Measurements from ENCODE around the gene TOP2B.
A peak's percentile ranks its signal among the peaks of the same experiment; 100 is the strongest.

The TOP2B gene

DNA sequence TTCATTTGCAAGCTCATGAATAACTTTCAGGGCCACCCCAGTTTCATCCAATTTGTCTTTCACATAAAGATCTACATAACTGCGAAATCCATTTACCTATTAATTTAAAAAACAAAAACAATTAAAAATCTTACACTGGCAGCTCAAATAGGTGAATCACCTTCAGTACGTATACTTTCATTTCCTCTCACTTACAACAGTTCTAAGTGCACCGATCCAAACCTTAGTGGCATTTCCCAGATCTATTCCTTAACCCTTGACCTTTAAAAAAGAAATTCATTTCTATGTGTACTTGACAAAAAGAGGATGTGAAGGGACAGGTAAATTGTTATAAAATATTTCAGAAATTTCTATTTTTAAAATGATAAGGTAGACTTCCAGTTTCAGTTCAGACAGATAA lies 30.8 kb downstream of the TOP2B start:
- H2BK12ac ChIP-seq (ENCODE audit: low read length): no peak overlapping the region

GRCh38 chr3:25631989-25632388 lies 32.7 kb downstream of the TOP2B start:
- Histone ChIP-seq H3K79me1 (ENCODE audit: low read length) (no peaks in the 10 kb centered on the region), H3K36me3 (ENCODE audit: control insufficient read depth in 1 of 2, insufficient read depth in 2 of 2, low read length in 2 of 2) (peaks cover 6 to 7% of the 10 kb centered on the region in 2 experiments), H3K27ac (ENCODE audit: low read depth, low read length) (no peak overlapping the region), H3K9me3 (ENCODE audit: insufficient read depth, low read depth, low read length) (no peaks in the 10 kb centered on the region), H3K23ac (ENCODE audit: low read length) (no peak overlapping the region), H3K4me1 (ENCODE audit: control insufficient read depth in 1 of 2, insufficient read depth in 2 of 2, low read length in 2 of 2) (peaks cover 0 to 2% of the 10 kb centered on the region in 2 experiments), H2BK12ac (ENCODE audit: low read length) (no peak overlapping the region), H3K79me2 (ENCODE audit: control insufficient read depth, insufficient read depth, low read length, poor library complexity) (no peaks in the 10 kb centered on the region), H2AFZ (ENCODE audit: insufficient read depth, low read length, poor library complexity) (no peak overlapping the region), H3K4me2 (ENCODE audit: low read length) (no peak overlapping the region), H3K4ac (ENCODE audit: low read depth, low read length) (no peak overlapping the region), H3K4me3 (ENCODE audit: low read depth, low read length) (no peak overlapping the region), H2BK120ac (ENCODE audit: insufficient read depth, low read length, poor library complexity) (no peak overlapping the region), H4K12ac (ENCODE audit: low read depth, low read length) (no peak overlapping the region), H3K9ac (ENCODE audit: low read length) (no peak overlapping the region), H4K91ac (ENCODE audit: low read depth, low read length) (no peak overlapping the region), H3K18ac (ENCODE audit: low read length) (no peak overlapping the region), H4K8ac (ENCODE audit: low read depth, low read length) (no peak overlapping the region), H2AK5ac (ENCODE audit: low read length) (no peak overlapping the region), H3K14ac (ENCODE audit: low read length) (no peak overlapping the region), H3K27me3 (ENCODE audit: insufficient read depth, low read length) (no peaks in the 10 kb centered on the region), H2BK5ac (ENCODE audit: low read depth, low read length, poor library complexity) (no peak overlapping the region)
- DNase-seq: no peak
- no CpG with 5 or more reads among the region's 1 CpG for WGBS (ENCODE audit: extremely low coverage, insufficient coverage, insufficient read length)

More for the DNA sequence above, 30.8 kb downstream of the TOP2B start:
- H2BK5ac ChIP-seq (ENCODE audit: low read depth, low read length, poor library complexity): no peak overlapping the region
- no peak overlapping the region for H3K4me2 ChIP-seq (ENCODE audit: low read length)
- peaks cover 0 to 3% of the 10 kb centered on the region in 2 experiments for H3K36me3 ChIP-seq (ENCODE audit: control insufficient read depth in 1 of 2, insufficient read depth in 2 of 2, low read length in 2 of 2)
- H3K27ac ChIP-seq (ENCODE audit: low read depth, low read length): no peak overlapping the region
- no peak overlapping the region for H3K4ac ChIP-seq (ENCODE audit: low read depth, low read length)
- no peak overlapping the region for H4K12ac ChIP-seq (ENCODE audit: low read depth, low read length)
- no peak overlapping the region for H3K4me3 ChIP-seq (ENCODE audit: low read depth, low read length)
- no peaks in the 10 kb centered on the region for H3K79me1 ChIP-seq (ENCODE audit: low read length)
- H3K9me3 ChIP-seq (ENCODE audit: insufficient read depth, low read depth, low read length): no peaks in the 10 kb centered on the region
- H4K91ac ChIP-seq (ENCODE audit: low read depth, low read length): no peak overlapping the region
- H4K8ac ChIP-seq (ENCODE audit: low read depth, low read length): no peak overlapping the region
- H3K79me2 ChIP-seq (ENCODE audit: control insufficient read depth, insufficient read depth, low read length, poor library complexity): no peaks in the 10 kb centered on the region
- WGBS (ENCODE audit: extremely low coverage, insufficient coverage, insufficient read length): 100% methylated on average over 1 of the region's 3 CpGs
- no peak overlapping the region for H3K14ac ChIP-seq (ENCODE audit: low read length)
- H3K18ac ChIP-seq (ENCODE audit: low read length): no peak overlapping the region
- no peak overlapping the region for H3K9ac ChIP-seq (ENCODE audit: low read length)
- H3K23ac ChIP-seq (ENCODE audit: low read length): no peak overlapping the region
- no peaks in the 10 kb centered on the region for H3K27me3 ChIP-seq (ENCODE audit: insufficient read depth, low read length)
- H2AK5ac ChIP-seq (ENCODE audit: low read length): no peak overlapping the region
- H3K4me1 ChIP-seq (ENCODE audit: control insufficient read depth in 1 of 2, insufficient read depth in 2 of 2, low read length in 2 of 2): peaks cover 0 to 2% of the 10 kb centered on the region in 2 experiments
- no peak overlapping the region for H2AFZ ChIP-seq (ENCODE audit: insufficient read depth, low read length, poor library complexity)
- no peak overlapping the region for H2BK120ac ChIP-seq (ENCODE audit: insufficient read depth, low read length, poor library complexity)
- no peak for DNase-seq

- Histone ChIP-seq H3K9me3 (ENCODE audit: insufficient read depth, low read depth, low read length) (no peaks in the 10 kb centered on the region), H4K91ac (ENCODE audit: low read depth, low read length) (no peak overlapping the region), H4K12ac (ENCODE audit: low read depth, low read length) (no peak overlapping the region), H2BK120ac (ENCODE audit: insufficient read depth, low read length, poor library complexity) (no peak overlapping the region), H3K36me3 (ENCODE audit: control insufficient read depth in 1 of 2, insufficient read depth in 2 of 2, low read length in 2 of 2) (peaks cover 9 to 10% of the 10 kb centered on the region in 2 experiments), H3K4ac (ENCODE audit: low read depth, low read length) (no peak overlapping the region), H3K27me3 (ENCODE audit: insufficient read depth, low read length) (no peaks in the 10 kb centered on the region), H3K27ac (ENCODE audit: low read depth, low read length) (no peak overlapping the region), H3K79me2 (ENCODE audit: control insufficient read depth, insufficient read depth, low read length, poor library complexity) (no peaks in the 10 kb centered on the region), H3K4me3 (ENCODE audit: low read depth, low read length) (no peak overlapping the region), H3K4me1 (ENCODE audit: control insufficient read depth in 1 of 2, insufficient read depth in 2 of 2, low read length in 2 of 2) (no peaks in the 10 kb centered on the region), H4K8ac (ENCODE audit: low read depth, low read length) (no peak overlapping the region), H3K18ac (ENCODE audit: low read length) (no peak overlapping the region), H2BK12ac (ENCODE audit: low read length) (no peak overlapping the region), H2AFZ (ENCODE audit: insufficient read depth, low read length, poor library complexity) (no peak overlapping the region), H3K23ac (ENCODE audit: low read length) (no peak overlapping the region), H3K4me2 (ENCODE audit: low read length) (no peak overlapping the region), H3K14ac (ENCODE audit: low read length) (no peak overlapping the region), H3K9ac (ENCODE audit: low read length) (no peak overlapping the region), H3K79me1 (ENCODE audit: low read length) (no peaks in the 10 kb centered on the region), H2BK5ac (ENCODE audit: low read depth, low read length, poor library complexity) (no peak overlapping the region), H2AK5ac (ENCODE audit: low read length) (no peak overlapping the region)
- no CpG with 5 or more reads among the region's 2 CpGs for WGBS (ENCODE audit: extremely low coverage, insufficient coverage, insufficient read length)
- DNase-seq: peak in 1 of 2 donors; percentile 31
Observed at GRCh38 chr3:25621087-25621486, 43.6 kb downstream of the TOP2B start.

GRCh38 chr3:25620493-25620892 lies 44.2 kb downstream of the TOP2B start:
- no peak overlapping the region for H3K18ac ChIP-seq (ENCODE audit: low read length)
- no peak overlapping the region for H4K8ac ChIP-seq (ENCODE audit: low read depth, low read length)
- DNase-seq: peak; percentile 49 to 71
- no peak overlapping the region for H2AFZ ChIP-seq (ENCODE audit: insufficient read depth, low read length, poor library complexity)
- H3K79me1 ChIP-seq (ENCODE audit: low read length): no peaks in the 10 kb centered on the region
- no peak overlapping the region for H3K23ac ChIP-seq (ENCODE audit: low read length)
- H3K27ac ChIP-seq (ENCODE audit: low read depth, low read length): no peak overlapping the region
- H3K9ac ChIP-seq (ENCODE audit: low read length): no peak overlapping the region
- H2BK120ac ChIP-seq (ENCODE audit: insufficient read depth, low read length, poor library complexity): no peak overlapping the region
- H3K4me2 ChIP-seq (ENCODE audit: low read length): no peak overlapping the region
- H3K14ac ChIP-seq (ENCODE audit: low read length): no peak overlapping the region
- H3K79me2 ChIP-seq (ENCODE audit: control insufficient read depth, insufficient read depth, low read length, poor library complexity): no peaks in the 10 kb centered on the region
- no peak overlapping the region for H4K91ac ChIP-seq (ENCODE audit: low read depth, low read length)
- no peak overlapping the region for H3K4ac ChIP-seq (ENCODE audit: low read depth, low read length)
- no peak overlapping the region for H2BK5ac ChIP-seq (ENCODE audit: low read depth, low read length, poor library complexity)
- no CpG with 5 or more reads among the region's 5 CpGs for WGBS (ENCODE audit: extremely low coverage, insufficient coverage, insufficient read length)
- H3K4me1 ChIP-seq (ENCODE audit: control insufficient read depth in 1 of 2, insufficient read depth in 2 of 2, low read length in 2 of 2): no peaks in the 10 kb centered on the region
- no peak overlapping the region for H3K4me3 ChIP-seq (ENCODE audit: low read depth, low read length)
- H2AK5ac ChIP-seq (ENCODE audit: low read length): no peak overlapping the region
- no peak overlapping the region for H4K12ac ChIP-seq (ENCODE audit: low read depth, low read length)
- H3K27me3 ChIP-seq (ENCODE audit: insufficient read depth, low read length): no peaks in the 10 kb centered on the region
- H2BK12ac ChIP-seq (ENCODE audit: low read length): no peak overlapping the region
- peaks cover 9 to 10% of the 10 kb centered on the region in 2 experiments for H3K36me3 ChIP-seq (ENCODE audit: control insufficient read depth in 1 of 2, insufficient read depth in 2 of 2, low read length in 2 of 2)
- no peaks in the 10 kb centered on the region for H3K9me3 ChIP-seq (ENCODE audit: insufficient read depth, low read depth, low read length)

All from trophoblast cell (in vitro differentiated cells and primary cell).